ENCODE results near the gene SSPN.
"Not testable (repeated sequence)": the region's sequence is repeated elsewhere in the genome, so short reads cannot be mapped to it uniquely, and the experiment has no call there.

The SSPN gene

DNA sequence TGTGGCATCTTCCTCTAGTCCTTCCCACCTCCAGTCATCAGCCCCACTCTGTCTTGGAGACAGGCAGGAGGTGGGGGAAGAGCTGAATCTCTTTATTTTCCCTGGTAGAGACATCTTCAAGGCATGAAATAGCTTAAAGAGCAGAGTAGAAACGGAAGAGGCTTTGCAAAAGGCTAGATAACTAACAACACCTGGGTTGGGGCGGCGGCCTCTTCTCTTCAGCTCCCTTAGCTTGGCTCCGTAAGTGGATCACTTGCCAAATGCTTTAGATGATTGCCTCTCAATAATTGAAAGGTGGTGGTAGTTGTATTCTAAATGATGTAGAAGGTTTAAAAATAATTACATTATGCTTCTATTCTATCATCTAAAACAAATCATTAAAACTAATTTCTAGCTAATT, 36.1 kb downstream of the SSPN start:
- TF ChIP-seq EZH2 (optimal IDR thresholded peaks at IDR 0.05; ENCODE audit: low read depth, low read length) (no peak), EZH2phosphoT487 (IDR thresholded peaks at IDR 0.05; ENCODE audit: low read length) (no peak), CTCF (IDR thresholded peaks at IDR 0.05; ENCODE audit: low read length) (no peak)
- Histone ChIP-seq H3K9me2 (replicated peaks; ENCODE audit: insufficient read depth, low read length) (no peaks in the 10 kb centered on the region), H3K4me1 (ENCODE audit: low read length) (no peaks in the 10 kb centered on the region), H4K20me1 (ENCODE audit: insufficient read depth, low read length) (no peaks in the 10 kb centered on the region), H3K4me2 (ENCODE audit: low read depth, low read length) (no peak overlapping the region), H3K9ac (ENCODE audit: low read length) (no peak overlapping the region), H3K36me3 (replicated peaks; ENCODE audit: insufficient read depth, low read length) (no peaks in the 10 kb centered on the region), H3K79me2 (ENCODE audit: low read length) (no peaks in the 10 kb centered on the region), H3K27ac (ENCODE audit: low read length) (no peak overlapping the region), H3K4me3 (ENCODE audit: low read length) (no peak overlapping the region), H3F3A (ENCODE audit: insufficient read depth, low read length) (no peaks in the 10 kb centered on the region), H3K27me3 (replicated peaks; ENCODE audit: insufficient read depth, low read length) (no peaks in the 10 kb centered on the region), H2AFZ (ENCODE audit: low read length) (no peak overlapping the region), H3K9me3 (replicated peaks; ENCODE audit: insufficient read depth, low read length) (no peaks in the 10 kb centered on the region)
- DNase-seq: no peak

DNA sequence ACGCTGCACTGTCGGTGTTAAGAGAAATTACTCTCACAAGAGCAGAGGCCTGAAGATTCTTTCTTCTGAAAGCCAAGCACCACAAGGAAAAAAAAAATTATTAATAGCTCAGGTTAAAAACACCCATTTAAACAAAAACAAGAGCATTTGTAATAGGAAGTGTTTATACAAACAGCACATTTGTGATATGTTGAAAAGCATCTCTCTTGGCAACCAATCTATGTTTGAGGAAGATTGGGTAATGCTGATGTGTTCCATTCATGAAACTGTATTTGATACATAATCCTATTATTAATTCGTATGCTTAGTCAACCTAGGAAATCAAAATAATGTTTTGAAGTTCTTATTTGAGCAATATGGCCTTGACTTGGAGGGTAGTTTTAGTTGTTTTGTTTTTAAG, 36.5 kb downstream of the SSPN start:
- Histone ChIP-seq H3K36me3 (replicated peaks; ENCODE audit: insufficient read depth, low read length) (no peaks in the 10 kb centered on the region), H4K20me1 (ENCODE audit: insufficient read depth, low read length) (no peaks in the 10 kb centered on the region), H3K4me3 (ENCODE audit: low read length) (no peak overlapping the region), H3K9ac (ENCODE audit: low read length) (no peak overlapping the region), H3K27me3 (replicated peaks; ENCODE audit: insufficient read depth, low read length) (no peaks in the 10 kb centered on the region), H2AFZ (ENCODE audit: low read length) (no peak overlapping the region), H3F3A (ENCODE audit: insufficient read depth, low read length) (no peaks in the 10 kb centered on the region), H3K4me2 (ENCODE audit: low read depth, low read length) (no peak overlapping the region), H3K27ac (ENCODE audit: low read length) (no peak overlapping the region), H3K9me2 (replicated peaks; ENCODE audit: insufficient read depth, low read length) (no peaks in the 10 kb centered on the region), H3K79me2 (ENCODE audit: low read length) (no peaks in the 10 kb centered on the region), H3K9me3 (replicated peaks; ENCODE audit: insufficient read depth, low read length) (no peaks in the 10 kb centered on the region), H3K4me1 (ENCODE audit: low read length) (no peaks in the 10 kb centered on the region)
- TF ChIP-seq CTCF (IDR thresholded peaks at IDR 0.05; ENCODE audit: low read length) (no peak), EZH2phosphoT487 (IDR thresholded peaks at IDR 0.05; ENCODE audit: low read length) (no peak), EZH2 (optimal IDR thresholded peaks at IDR 0.05; ENCODE audit: low read depth, low read length) (no peak)
- no peak for DNase-seq

GRCh38 chr12:26233631-26234030, 38.3 kb downstream of the SSPN start:
- Histone ChIP-seq H4K20me1 (ENCODE audit: insufficient read depth, low read length) (no peaks in the 10 kb centered on the region), H3K9me3 (replicated peaks; ENCODE audit: insufficient read depth, low read length) (no peaks in the 10 kb centered on the region), H3K27ac (ENCODE audit: low read length) (no peak overlapping the region), H3F3A (ENCODE audit: insufficient read depth, low read length) (no peaks in the 10 kb centered on the region), H3K79me2 (ENCODE audit: low read length) (no peaks in the 10 kb centered on the region), H3K4me2 (ENCODE audit: low read depth, low read length) (no peak overlapping the region), H3K36me3 (replicated peaks; ENCODE audit: insufficient read depth, low read length) (no peaks in the 10 kb centered on the region), H3K27me3 (replicated peaks; ENCODE audit: insufficient read depth, low read length) (no peaks in the 10 kb centered on the region), H3K4me3 (ENCODE audit: low read length) (no peak overlapping the region), H3K9me2 (replicated peaks; ENCODE audit: insufficient read depth, low read length) (no peaks in the 10 kb centered on the region), H3K9ac (ENCODE audit: low read length) (no peak overlapping the region), H2AFZ (ENCODE audit: low read length) (no peak overlapping the region), H3K4me1 (ENCODE audit: low read length) (no peaks in the 10 kb centered on the region)
- TF ChIP-seq EZH2 (optimal IDR thresholded peaks at IDR 0.05; ENCODE audit: low read depth, low read length): no peak
- no peak for DNase-seq

DNA sequence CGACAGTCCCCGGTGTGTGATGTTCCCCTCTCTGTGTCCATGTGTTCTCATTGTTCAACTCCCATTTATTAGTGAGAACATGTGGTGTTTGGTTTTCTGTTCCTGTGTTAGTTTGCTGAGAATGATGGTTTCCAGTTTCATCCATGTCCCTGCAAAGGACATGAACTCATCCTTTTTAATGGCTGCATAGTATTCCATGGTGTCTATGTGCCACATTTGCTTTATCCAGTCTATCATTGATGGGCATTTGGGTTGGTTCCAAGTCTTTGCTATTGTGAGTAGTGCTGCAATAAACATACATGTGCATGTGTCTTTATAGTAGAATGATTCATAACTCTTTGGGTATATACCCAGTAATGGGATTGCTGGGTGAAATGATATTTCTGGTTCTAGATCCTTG, 40.1 kb downstream of the SSPN start:
- H3K4me3 ChIP-seq (ENCODE audit: low read length); H3K4me2 ChIP-seq (ENCODE audit: low read depth, low read length); H3F3A ChIP-seq (ENCODE audit: insufficient read depth, low read length); H4K20me1 ChIP-seq (ENCODE audit: insufficient read depth, low read length); H3K9me2 ChIP-seq (replicated peaks; ENCODE audit: insufficient read depth, low read length); H3K79me2 ChIP-seq (ENCODE audit: low read length); DNase-seq; H3K27ac ChIP-seq (ENCODE audit: low read length); H2AFZ ChIP-seq (ENCODE audit: low read length); H3K36me3 ChIP-seq (replicated peaks; ENCODE audit: insufficient read depth, low read length); H3K27me3 ChIP-seq (replicated peaks; ENCODE audit: insufficient read depth, low read length); H3K9me3 ChIP-seq (replicated peaks; ENCODE audit: insufficient read depth, low read length); H3K9ac ChIP-seq (ENCODE audit: low read length); H3K4me1 ChIP-seq (ENCODE audit: low read length): not testable (repeated sequence)
